SU-DHL-6 (cell line): ENCODE measurements around the gene AFAP1.

Experiments used
- CTCF ChIP-seq: fragments of 200-600 bp; sonication (generic); IDR thresholded peaks from one replicate; pipeline ENCODE4 v1.5.1; 2017; ENCODE audit warnings: antibody characterized with exemption, mild to moderate bottlenecking, low read length, moderate library complexity; ENCODE audit not compliant: insufficient read depth, poor library complexity, severe bottlenecking
- EZH2phosphoT487 ChIP-seq: fragments of 200-600 bp; sonication (generic), shearing (Covaris generic); conservative IDR thresholded peaks from 2 replicates; pipeline ENCODE4 v1.6.1; 2018; ENCODE audit warnings: mild to moderate bottlenecking, antibody characterized with exemption, low read length, moderate library complexity, mixed read lengths

- TF ChIP-seq EZH2phosphoT487: no peak
- no peak for TF ChIP-seq CTCF
These were observed 15.7 kb upstream of the AFAP1 start for GRCh38 chr4:7955393-7955792.
